A549 (cell line): ENCODE data around the gene CSE1L. TPM values are rescaled to one million over a fixed set of nuclear protein-coding genes. Genes with fewer than 3 reads are reported as not detected.

Experiments
- ATAC-seq, 2 experiments: fragments of 200-7000 bp in 1 of 2; fragments of >200 bp in 1 of 2; cut with Nextera tagmentation in 1 of 2; cut with Tn5 transposase in 1 of 2; 3 replicates each; pipeline versions ENCODE4 v1.8.0 to v1.9.1; 2018 to 2020; ENCODE audit warnings: mild to moderate bottlenecking in 1 of 2, moderate library complexity in 1 of 2
- CTCF ChIA-PET: fragments of 300-600 bp; sonication (Branson Sonifier 250); formaldehyde crosslinking; extraction: SDS; loops from one replicate; lab custom pipeline; 2021; ENCODE audit warnings: antibody characterized with exemption, inconsistent platforms; lab: Yijun Ruan, JAX
- POLR2A ChIA-PET: fragments of 350-600 bp; formaldehyde crosslinking; extraction: SDS; loops from one replicate; lab custom pipeline; 2021; ENCODE audit warnings: antibody characterized with exemption, inconsistent platforms; lab: Yijun Ruan, JAX
- DNase-seq, 2 experiments: peaks; one replicate each; pipeline versions ENCODE4 v3.0.0 to v3.0.0-alpha.2; 2011 to 2016; ENCODE audit warnings: low read depth in 1 of 2, low spot score in 1 of 2
- FAIRE-seq: peaks from 2 replicates; lab custom pipeline; 2011; peaks lifted over from hg19 to GRCh38; lab: Jason Lieb, UNC
- H3K27ac ChIP-seq, 2 experiments: fragments of >200 bp; sonication (Bioruptor Twin); formaldehyde crosslinking; 3 replicates each; pipeline ENCODE4 v1.5.1; 2016 to 2017
- H3K4me1 ChIP-seq: fragments of >200 bp; sonication (Bioruptor Twin); formaldehyde crosslinking; 3 replicates; pipeline ENCODE4 v1.6.1; 2016
- H3K4me2 ChIP-seq: fragments of >200 bp; sonication (Bioruptor Twin); formaldehyde crosslinking; 3 replicates; pipeline ENCODE4 v1.6.1; 2016
- H3K4me3 ChIP-seq: fragments of >200 bp; sonication (Bioruptor Twin); formaldehyde crosslinking; 3 replicates; pipeline ENCODE4 v1.5.1; 2016
- H3K9me3 ChIP-seq: fragments of >200 bp; sonication (Bioruptor Twin); formaldehyde crosslinking; 3 replicates; pipeline ENCODE4 v1.6.1; 2016
- BHLHE40 ChIP-seq: IDR thresholded peaks from 2 replicates; pipeline ENCODE4 v1.6.1; 2012; ENCODE audit warnings: low read depth, low read length, inconsistent platforms
- EHF ChIP-seq: fragments of 250-450 bp; sonication (Bioruptor Pico); IDR thresholded peaks from 2 replicates; pipeline ENCODE4 v1.5.0; 2020; ENCODE audit warnings: mild to moderate bottlenecking
- EHMT2 ChIP-seq: fragments of 200-600 bp; sonication (generic); IDR thresholded peaks from 2 replicates; pipeline ENCODE4 v1.6.1; 2016; ENCODE audit warnings: antibody characterized with exemption, low read depth, mild to moderate bottlenecking, moderate library complexity
- ESRRA ChIP-seq: fragments of 150-350 bp; IDR thresholded peaks from 2 replicates; pipeline ENCODE4 v1.6.1; 2014; ENCODE audit warnings: mild to moderate bottlenecking, low read length, borderline replicate concordance
- FOSB ChIP-seq: fragments of 250-450 bp; sonication (Bioruptor Pico); IDR thresholded peaks from 2 replicates; pipeline ENCODE4 v1.5.0; 2020; ENCODE audit warnings: mild to moderate bottlenecking, moderate library complexity
- FOSL2 ChIP-seq, 2 experiments: fragments of 450-650 bp in 1 of 2; fragments of >200 bp in 1 of 2; sonication (Bioruptor Twin) in 1 of 2; formaldehyde crosslinking; IDR thresholded peaks; 2 replicates each; pipeline versions ENCODE4 v1.5.0 to v1.6.1; 2016 to 2020; ENCODE audit warnings: mild to moderate bottlenecking in 1 of 2, moderate library complexity in 1 of 2
- FOXS1 ChIP-seq: fragments of 250-450 bp; sonication (Bioruptor Pico); IDR thresholded peaks from 2 replicates; pipeline ENCODE4 v1.5.0; 2020; ENCODE audit warnings: mild to moderate bottlenecking, moderate library complexity
- GATA3 ChIP-seq: IDR thresholded peaks from 2 replicates; pipeline ENCODE4 v1.6.1; 2012; ENCODE audit warnings: borderline replicate concordance
- HDAC2 ChIP-seq: fragments of 200-600 bp; sonication (generic); IDR thresholded peaks from 2 replicates; pipeline ENCODE4 v1.6.1; 2016
- HOXA7 ChIP-seq: fragments of 250-450 bp; sonication (Bioruptor Pico); IDR thresholded peaks from 2 replicates; pipeline ENCODE4 v1.5.0; 2020; ENCODE audit warnings: mild to moderate bottlenecking, moderate library complexity
- HOXB13 ChIP-seq: fragments of 250-450 bp; sonication (Bioruptor Pico); IDR thresholded peaks from 2 replicates; pipeline ENCODE4 v1.5.0; 2020; ENCODE audit warnings: low read depth, mild to moderate bottlenecking, moderate library complexity
- JUN ChIP-seq, 2 experiments: fragments of >200 bp; sonication (Bioruptor Twin); formaldehyde crosslinking; IDR thresholded peaks; 2 replicates in 1 of 2; 3 replicates in 1 of 2; pipeline ENCODE4 v1.6.1; 2016 to 2017
- KDM1A ChIP-seq: fragments of 200-600 bp; sonication (generic); IDR thresholded peaks from 2 replicates; pipeline ENCODE4 v1.6.1; 2016; ENCODE audit warnings: low read depth, mild to moderate bottlenecking
- NPAS2 ChIP-seq: fragments of 250-450 bp; sonication (Bioruptor Pico); IDR thresholded peaks from 2 replicates; pipeline ENCODE4 v1.8.0; 2022; ENCODE audit warnings: mild to moderate bottlenecking, moderate library complexity, borderline replicate concordance
- NR3C1 ChIP-seq: fragments of >200 bp; sonication (Bioruptor Twin); formaldehyde crosslinking; IDR thresholded peaks from 3 replicates; pipeline ENCODE4 v1.6.1; 2017
- PHF8 ChIP-seq: fragments of 200-600 bp; sonication (generic); IDR thresholded peaks from 2 replicates; pipeline ENCODE4 v1.6.1; 2016; ENCODE audit warnings: low read depth, mild to moderate bottlenecking, antibody characterized with exemption, moderate library complexity, borderline replicate concordance
- POLR2A ChIP-seq: IDR thresholded peaks from 2 replicates; pipeline ENCODE4 v1.6.1; 2012; ENCODE audit warnings: mild to moderate bottlenecking, low read length
- RAD21 ChIP-seq, 2 experiments: fragments of >200 bp in 1 of 2; sonication (Bioruptor Twin) in 1 of 2; formaldehyde crosslinking in 1 of 2; IDR thresholded peaks in 1 of 2; conservative IDR thresholded peaks in 1 of 2; 2 replicates in 1 of 2; 3 replicates in 1 of 2; pipeline ENCODE4 v1.6.1; 2012 to 2018; ENCODE audit warnings: inconsistent platforms in 1 of 2
- SMC3 ChIP-seq: fragments of >200 bp; sonication (Bioruptor Twin); formaldehyde crosslinking; IDR thresholded peaks from 3 replicates; pipeline ENCODE4 v1.6.1; 2018; ENCODE audit warnings: inconsistent platforms
- ZSCAN20 ChIP-seq: fragments of 250-450 bp; sonication (Bioruptor Pico); IDR thresholded peaks from 2 replicates; pipeline ENCODE4 v1.8.0; 2022; ENCODE audit warnings: mild to moderate bottlenecking, moderate library complexity
- WGBS: methylation state at CpG from one replicate; pipeline ENCODE4 v1.1.6; 2017; ENCODE audit errors: missing lambda C conversion rate; 5-methylcytosine and 5-hydroxymethylcytosine counted together
- polyA plus RNA-seq, 4 experiments: library from polyadenylated mRNA; depleted of rRNA in 3 of 4; stranded (reverse); fragments of >200 nt; fragmentation: RNase III in 1 of 4; extraction: RNeasy Plus Mini Kit Qiagen cat#74134 plus additional on column Dnase treatment in 1 of 4; gene quantifications; 2 replicates in 3 of 4; 3 replicates in 1 of 4; pipeline ENCODE4 v1.2.3, GENCODE V29; 2011 to 2017
- TF ChIP-seq, protein P1 (sequence below): fragments of 450-650 bp; IDR thresholded peaks from 2 replicates; pipeline ENCODE4 v1.6.1; 2014; ENCODE audit warnings: antibody characterized with exemption
- TF ChIP-seq, protein P2 (sequence below): fragments of >200 bp; sonication (Bioruptor Twin); formaldehyde crosslinking; IDR thresholded peaks from 3 replicates; pipeline ENCODE4 v1.6.1; 2016
- TF ChIP-seq, protein P3 (sequence below): IDR thresholded peaks from 2 replicates; pipeline ENCODE4 v1.6.1; 2012

The CSE1L gene
- polyA plus RNA-seq, 2 of the 4 experiments (the other 2 are of a cell fraction) = 116 to 125 TPM

DNA sequence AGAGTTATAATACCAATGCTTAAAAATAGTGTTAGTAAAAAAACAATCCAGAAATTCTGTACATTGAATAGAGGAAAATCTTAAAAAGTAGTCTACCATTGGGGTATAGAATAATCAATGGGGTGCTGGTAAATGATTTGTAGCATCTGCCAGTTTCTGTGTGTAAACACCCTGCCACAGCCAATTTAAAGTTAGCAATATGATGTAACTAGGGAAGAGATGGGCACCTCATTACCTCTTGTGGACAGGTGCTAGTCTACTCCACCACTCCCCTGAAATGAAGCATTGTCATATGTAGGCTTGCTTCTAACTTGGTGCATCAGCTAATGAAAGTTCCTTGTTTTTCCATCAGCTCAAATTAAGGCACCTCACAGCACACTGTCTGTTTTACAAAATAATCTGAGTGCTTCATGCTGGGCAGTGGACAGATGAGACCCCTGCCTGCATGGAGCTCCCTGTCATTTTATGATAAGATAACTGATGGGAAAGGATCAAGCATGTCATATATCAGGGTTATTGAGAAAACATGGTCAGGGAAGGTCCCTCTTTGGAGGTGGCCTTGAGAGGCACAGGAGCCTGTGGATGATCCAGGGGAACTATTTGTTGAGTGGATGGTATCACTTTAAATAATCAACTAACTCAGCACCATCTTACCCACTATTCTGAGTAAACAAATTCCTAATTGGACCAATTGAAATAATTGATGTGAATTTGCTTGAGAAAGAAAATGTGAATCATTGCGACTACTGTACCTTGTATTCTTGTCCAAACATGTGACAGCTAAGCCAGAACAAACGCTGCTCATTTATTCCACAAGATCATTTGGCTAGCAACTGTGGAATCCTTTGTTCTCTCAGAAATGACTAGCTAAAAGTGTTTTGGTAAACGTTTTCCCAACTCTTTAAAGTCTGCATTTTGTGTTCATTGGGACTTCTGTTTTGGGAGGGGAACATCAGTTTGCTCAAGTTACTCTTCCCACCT is 45.9 kb upstream of the CSE1L start:
- Histone ChIP-seq H3K27ac (no peak overlapping the region), H3K4me2 (no peak overlapping the region), H3K4me1 (no peaks in the 10 kb centered on the region), H3K9me3 (no peaks in the 10 kb centered on the region), H3K4me3 (no peak overlapping the region)
- ChIA-PET POLR2A (no interaction called here), CTCF (interaction anchor here (0.6 to 1.1 kb wide), 2 partner anchors 10 to 140 kb away, joined by 3 read pairs; no protein-coding TSS in a partner anchor)
- FAIRE-seq (no peak), DNase-seq (no peak), ATAC-seq (no peak)
- TF ChIP-seq ZSCAN20 (no peak), BHLHE40 (no peak), FOSB (CRISPR knock-in tag) (no peak), PHF8 (no peak), HOXB13 (no peak), HDAC2 (no peak), FOXS1 (CRISPR knock-in tag) (no peak), GATA3 (no peak), NPAS2 (CRISPR knock-in tag) (no peak), POLR2A (no peak), ESRRA (no peak), JUN (IDR thresholded peaks at IDR 0.05) (no peak), HOXA7 (no peak), SMC3 (no peak), EHMT2 (no peak)
- TF ChIP-seq, protein P1, sequence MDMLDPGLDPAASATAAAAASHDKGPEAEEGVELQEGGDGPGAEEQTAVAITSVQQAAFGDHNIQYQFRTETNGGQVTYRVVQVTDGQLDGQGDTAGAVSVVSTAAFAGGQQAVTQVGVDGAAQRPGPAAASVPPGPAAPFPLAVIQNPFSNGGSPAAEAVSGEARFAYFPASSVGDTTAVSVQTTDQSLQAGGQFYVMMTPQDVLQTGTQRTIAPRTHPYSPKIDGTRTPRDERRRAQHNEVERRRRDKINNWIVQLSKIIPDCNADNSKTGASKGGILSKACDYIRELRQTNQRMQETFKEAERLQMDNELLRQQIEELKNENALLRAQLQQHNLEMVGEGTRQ = no peak
- TF ChIP-seq, protein P2, sequence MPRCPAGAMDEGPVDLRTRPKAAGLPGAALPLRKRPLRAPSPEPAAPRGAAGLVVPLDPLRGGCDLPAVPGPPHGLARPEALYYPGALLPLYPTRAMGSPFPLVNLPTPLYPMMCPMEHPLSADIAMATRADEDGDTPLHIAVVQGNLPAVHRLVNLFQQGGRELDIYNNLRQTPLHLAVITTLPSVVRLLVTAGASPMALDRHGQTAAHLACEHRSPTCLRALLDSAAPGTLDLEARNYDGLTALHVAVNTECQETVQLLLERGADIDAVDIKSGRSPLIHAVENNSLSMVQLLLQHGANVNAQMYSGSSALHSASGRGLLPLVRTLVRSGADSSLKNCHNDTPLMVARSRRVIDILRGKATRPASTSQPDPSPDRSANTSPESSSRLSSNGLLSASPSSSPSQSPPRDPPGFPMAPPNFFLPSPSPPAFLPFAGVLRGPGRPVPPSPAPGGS = no peak
- WGBS = 57% methylated on average over 3 of the region's 3 CpGs

DNA sequence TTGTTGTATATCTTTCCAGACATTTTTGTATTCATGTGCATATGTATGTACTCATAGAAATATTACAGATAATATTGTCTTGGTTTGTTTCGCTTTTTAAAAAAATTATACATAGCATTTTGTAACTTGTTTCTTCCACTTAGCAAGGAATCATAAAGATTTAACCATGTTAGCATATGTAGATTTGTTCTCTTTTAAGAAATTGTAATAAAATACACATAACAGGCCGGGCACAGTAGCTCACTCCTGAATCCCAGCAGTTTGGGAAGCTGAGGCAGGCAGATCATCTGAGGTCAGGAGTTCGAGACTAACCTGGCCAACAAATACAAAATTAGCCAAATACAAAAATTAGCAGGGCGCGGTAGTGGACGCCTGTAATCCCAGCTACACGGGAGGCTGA is 44.4 kb upstream of the CSE1L start:
- ATAC-seq = no peak
- no peaks in the 10 kb centered on the region for H3K9me3 ChIP-seq
- H3K4me2 ChIP-seq = no peak overlapping the region
- H3K27ac ChIP-seq = no peak overlapping the region
- 93% methylated on average over 7 of the region's 7 CpGs for WGBS
- no peak for FAIRE-seq
- DNase-seq = no peak
- H3K4me1 ChIP-seq = no peaks in the 10 kb centered on the region
- CTCF ChIA-PET = interaction anchor here (0.9 to 1.4 kb wide), 3 partner anchors 12 to 344 kb away, joined by 3 to 5 read pairs (median 3); no protein-coding TSS in a partner anchor
- TF ChIP-seq FOSL2 (IDR thresholded peaks at IDR 0.05) (no peak), FOSL2 (CRISPR knock-in tag; IDR thresholded peaks at IDR 0.05) (no peak), ESRRA (no peak), PHF8 (no peak), GATA3 (no peak), KDM1A (no peak), SMC3 (no peak), EHF (no peak), RAD21 (conservative IDR thresholded peaks at IDR 0.05 in 1 of 2, IDR thresholded peaks at IDR 0.05 in 1 of 2) (no peak), NR3C1 (no peak)
- TF ChIP-seq, protein P3, sequence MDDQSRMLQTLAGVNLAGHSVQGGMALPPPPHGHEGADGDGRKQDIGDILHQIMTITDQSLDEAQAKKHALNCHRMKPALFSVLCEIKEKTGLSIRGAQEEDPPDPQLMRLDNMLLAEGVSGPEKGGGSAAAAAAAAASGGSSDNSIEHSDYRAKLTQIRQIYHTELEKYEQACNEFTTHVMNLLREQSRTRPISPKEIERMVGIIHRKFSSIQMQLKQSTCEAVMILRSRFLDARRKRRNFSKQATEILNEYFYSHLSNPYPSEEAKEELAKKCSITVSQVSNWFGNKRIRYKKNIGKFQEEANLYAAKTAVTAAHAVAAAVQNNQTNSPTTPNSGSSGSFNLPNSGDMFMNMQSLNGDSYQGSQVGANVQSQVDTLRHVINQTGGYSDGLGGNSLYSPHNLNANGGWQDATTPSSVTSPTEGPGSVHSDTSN = no peak
- TF ChIP-seq, protein P1 = no peak
- TF ChIP-seq, all 56 proteins: peak for 0
- no peak overlapping the region for H3K4me3 ChIP-seq
- POLR2A ChIA-PET = no interaction called here
